MM.1S (cell line): Measurements from ENCODE around the gene FOXN3.

Experiments
- DNase-seq: peaks from one replicate; pipeline ENCODE4 v3.0.0-alpha.2; 2015
- H2AFZ ChIP-seq: fragments of 300-600 bp; sonication (generic); 2 replicates; pipeline ENCODE4 v1.6.0; 2016; ENCODE audit warnings: antibody characterized with exemption, low read length
- H3F3A ChIP-seq: fragments of 300-600 bp; sonication (generic); 2 replicates; pipeline ENCODE4 v1.6.1; 2016; ENCODE audit warnings: mild to moderate bottlenecking, antibody characterized with exemption, low read length, moderate library complexity, mixed read lengths; ENCODE audit not compliant: insufficient read depth
- H3K27ac ChIP-seq: fragments of 300-600 bp; sonication (generic); 2 replicates; pipeline ENCODE4 v1.5.1; 2016; ENCODE audit warnings: mild to moderate bottlenecking, low read length
- H3K27me3 ChIP-seq: fragments of 300-600 bp; sonication (generic); replicated peaks from 2 replicates; pipeline ENCODE4 v1.6.0; 2016; ENCODE audit warnings: low read length; ENCODE audit not compliant: insufficient read depth
- H3K36me3 ChIP-seq: fragments of 300-600 bp; sonication (generic); replicated peaks from 2 replicates; pipeline ENCODE4 v1.6.1; 2016; ENCODE audit warnings: mild to moderate bottlenecking, low read length, mixed read lengths; ENCODE audit not compliant: insufficient read depth
- H3K4me1 ChIP-seq: fragments of 300-600 bp; sonication (generic); 2 replicates; pipeline ENCODE4 v1.6.1; 2016; ENCODE audit warnings: low read length, mixed read lengths
- H3K4me2 ChIP-seq: fragments of 300-600 bp; sonication (generic); 2 replicates; pipeline ENCODE4 v1.6.0; 2016; ENCODE audit warnings: low read depth, low read length
- H3K4me3 ChIP-seq: fragments of 300-600 bp; sonication (generic); 2 replicates; pipeline ENCODE4 v1.5.1; 2016; ENCODE audit warnings: low read length, mixed read lengths
- H3K79me2 ChIP-seq: fragments of 300-600 bp; sonication (generic); 2 replicates; pipeline ENCODE4 v1.6.1; 2016; ENCODE audit warnings: mixed run types, low read length, mixed read lengths
- H3K9ac ChIP-seq: fragments of 300-600 bp; sonication (generic); 2 replicates; pipeline ENCODE4 v1.6.1; 2016; ENCODE audit warnings: low read length, mixed read lengths
- H3K9me2 ChIP-seq: fragments of 300-600 bp; sonication (generic); replicated peaks from 2 replicates; pipeline ENCODE4 v1.6.1; 2016; ENCODE audit warnings: mild to moderate bottlenecking, low read length, mixed read lengths; ENCODE audit not compliant: insufficient read depth
- H3K9me3 ChIP-seq: fragments of 300-600 bp; sonication (generic); replicated peaks from 2 replicates; pipeline ENCODE4 v1.6.1; 2016; ENCODE audit warnings: mild to moderate bottlenecking, low read length, mixed read lengths; ENCODE audit not compliant: insufficient read depth
- H4K20me1 ChIP-seq: fragments of 300-600 bp; sonication (generic); 2 replicates; pipeline ENCODE4 v1.6.1; 2016; ENCODE audit warnings: mild to moderate bottlenecking, low read length, moderate library complexity, mixed read lengths; ENCODE audit not compliant: insufficient read depth
- CTCF ChIP-seq: fragments of 300-600 bp; sonication (generic); IDR thresholded peaks from 2 replicates; pipeline ENCODE4 v1.5.1; 2016; ENCODE audit warnings: antibody characterized with exemption, low read length, mixed read lengths
- EZH2 ChIP-seq: fragments of 300-600 bp; sonication (generic); optimal IDR thresholded peaks from 2 replicates; pipeline ENCODE3; 2017; ENCODE audit warnings: low read depth, mild to moderate bottlenecking, antibody characterized with exemption, low read length, mixed read lengths
- EZH2phosphoT487 ChIP-seq: fragments of 300-600 bp; sonication (generic); IDR thresholded peaks from 2 replicates; pipeline ENCODE4 v1.6.1; 2018; ENCODE audit warnings: antibody characterized with exemption, low read length

Gene FOXN3

DNA sequence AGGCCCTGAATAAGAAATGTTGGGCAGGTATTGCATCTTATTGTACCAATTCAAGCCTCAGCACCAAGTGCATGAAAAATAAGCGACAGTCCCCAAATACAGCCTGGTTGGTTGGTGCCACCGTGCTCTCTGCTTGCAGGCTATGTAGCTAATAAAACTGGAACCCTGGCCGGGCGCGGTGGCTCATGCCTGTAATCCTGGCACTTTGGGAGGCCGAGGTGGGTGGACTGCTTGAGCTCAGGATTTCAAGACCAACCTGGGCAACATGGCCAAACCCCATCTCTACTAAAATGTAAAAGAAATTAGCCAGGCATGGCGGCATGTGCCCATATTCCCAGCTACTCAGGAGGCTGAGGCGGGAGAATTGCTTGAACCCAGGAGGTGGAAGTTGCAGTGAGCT is 25.5 kb downstream of the FOXN3 start:
- no peaks in the 10 kb centered on the region for H3K27me3 ChIP-seq
- H3K36me3 ChIP-seq = no peaks in the 10 kb centered on the region
- H3K79me2 ChIP-seq = peaks cover 84% of the 10 kb centered on the region
- H3K4me1 ChIP-seq = no peaks in the 10 kb centered on the region
- TF ChIP-seq CTCF = no peak
- no peak for TF ChIP-seq EZH2
- no peak for TF ChIP-seq EZH2phosphoT487
- no peak overlapping the region for H3K4me2 ChIP-seq
- no peak overlapping the region for H3K9ac ChIP-seq
- no peak overlapping the region for H3K4me3 ChIP-seq
- H3K27ac ChIP-seq = no peak overlapping the region
- no peak overlapping the region for H2AFZ ChIP-seq
- H3K9me3 ChIP-seq = no peaks in the 10 kb centered on the region
- no peak for DNase-seq
- no peaks in the 10 kb centered on the region for H3F3A ChIP-seq
- no peaks in the 10 kb centered on the region for H4K20me1 ChIP-seq
- H3K9me2 ChIP-seq = no peaks in the 10 kb centered on the region

- H3K9me2 ChIP-seq = no peaks in the 10 kb centered on the region
- no peaks in the 10 kb centered on the region for H3F3A ChIP-seq
- H3K27me3 ChIP-seq = no peaks in the 10 kb centered on the region
- H3K9me3 ChIP-seq = no peaks in the 10 kb centered on the region
- peaks cover 85% of the 10 kb centered on the region for H3K79me2 ChIP-seq
- H3K36me3 ChIP-seq = no peaks in the 10 kb centered on the region
- H3K9ac ChIP-seq = no peak overlapping the region
- no peaks in the 10 kb centered on the region for H3K4me1 ChIP-seq
- no peak for DNase-seq
- H3K4me2 ChIP-seq = no peak overlapping the region
- TF ChIP-seq EZH2phosphoT487 = no peak
- TF ChIP-seq EZH2 = no peak
- no peak for TF ChIP-seq CTCF
- no peak overlapping the region for H2AFZ ChIP-seq
- no peak overlapping the region for H3K4me3 ChIP-seq
- H4K20me1 ChIP-seq = no peaks in the 10 kb centered on the region
- H3K27ac ChIP-seq = no peak overlapping the region
Observed at GRCh38 chr14:89391123-89391522, 25.9 kb downstream of the FOXN3 start.

DNA sequence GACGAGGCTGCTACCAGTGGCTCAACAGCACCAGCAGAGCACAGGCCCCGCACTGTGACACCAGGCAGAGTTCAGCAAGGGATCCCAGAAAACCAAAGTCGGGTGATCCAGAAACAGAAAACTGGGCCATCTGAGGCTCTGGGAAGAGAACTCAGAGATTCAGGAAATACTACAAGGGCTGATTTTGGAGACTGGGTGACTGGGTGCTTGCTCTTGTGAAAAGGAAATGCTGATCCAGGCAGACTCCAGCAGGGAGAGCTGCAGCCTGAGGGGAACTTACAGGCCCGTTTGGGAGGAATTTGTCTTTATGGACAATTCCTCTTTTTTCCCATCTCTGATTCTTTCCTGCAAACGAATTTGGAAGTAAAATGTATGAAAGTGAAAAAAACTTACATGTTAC is 28.2 kb downstream of the FOXN3 start:
- DNase-seq = no peak
- TF ChIP-seq EZH2phosphoT487 = no peak
- H3K36me3 ChIP-seq = no peaks in the 10 kb centered on the region
- H3K4me2 ChIP-seq = no peak overlapping the region
- no peaks in the 10 kb centered on the region for H3K9me2 ChIP-seq
- H3F3A ChIP-seq = no peaks in the 10 kb centered on the region
- H3K9me3 ChIP-seq = no peaks in the 10 kb centered on the region
- H3K27ac ChIP-seq = no peak overlapping the region
- H3K79me2 ChIP-seq = peaks cover 84% of the 10 kb centered on the region
- no peak overlapping the region for H3K4me3 ChIP-seq
- H4K20me1 ChIP-seq = no peaks in the 10 kb centered on the region
- H3K9ac ChIP-seq = no peak overlapping the region
- H3K4me1 ChIP-seq = no peaks in the 10 kb centered on the region
- no peaks in the 10 kb centered on the region for H3K27me3 ChIP-seq
- H2AFZ ChIP-seq = no peak overlapping the region

- TF ChIP-seq EZH2phosphoT487 (no peak), EZH2 (no peak), CTCF (no peak)
- H3K9me3 ChIP-seq = no peaks in the 10 kb centered on the region
- no peaks in the 10 kb centered on the region for H3K27me3 ChIP-seq
- no peak overlapping the region for H3K9ac ChIP-seq
- no peak overlapping the region for H2AFZ ChIP-seq
- peaks cover 83% of the 10 kb centered on the region for H3K79me2 ChIP-seq
- no peaks in the 10 kb centered on the region for H3F3A ChIP-seq
- H3K4me3 ChIP-seq = no peak overlapping the region
- no peaks in the 10 kb centered on the region for H4K20me1 ChIP-seq
- DNase-seq = no peak
- H3K4me1 ChIP-seq = no peaks in the 10 kb centered on the region
- H3K36me3 ChIP-seq = no peaks in the 10 kb centered on the region
- no peak overlapping the region for H3K27ac ChIP-seq
- H3K9me2 ChIP-seq = no peaks in the 10 kb centered on the region
- H3K4me2 ChIP-seq = no peak overlapping the region
Observed at GRCh38 chr14:89387922-89388685, 28.9 kb downstream of the FOXN3 start.
